Trophoblast cell (in vitro differentiated cells and primary cell): ENCODE measurements around the gene BTN3A1.

ENCODE experiments used
- DNase-seq, 2 donors: peaks; one replicate each; pipeline ENCODE4 v3.0.0-alpha.2; 2016
- H2AFZ ChIP-seq: 2 replicates; pipeline ENCODE4 v1.6.1; 2013; ENCODE audit warnings: low read length, moderate library complexity, mild to moderate bottlenecking; ENCODE audit not compliant: insufficient read depth, poor library complexity
- H2AK5ac ChIP-seq: 2 replicates; pipeline ENCODE4 v1.6.1; 2013; ENCODE audit warnings: mild to moderate bottlenecking, low read length
- H2BK120ac ChIP-seq: 2 replicates; pipeline ENCODE4 v1.6.1; 2013; ENCODE audit warnings: low read length, mild to moderate bottlenecking, moderate library complexity; ENCODE audit not compliant: insufficient read depth, poor library complexity
- H2BK12ac ChIP-seq: 2 replicates; pipeline ENCODE4 v1.6.1; 2013; ENCODE audit warnings: mild to moderate bottlenecking, low read length, moderate library complexity
- H2BK5ac ChIP-seq: 2 replicates; pipeline ENCODE4 v1.6.1; 2013; ENCODE audit warnings: low read length, low read depth, moderate library complexity, mild to moderate bottlenecking; ENCODE audit not compliant: poor library complexity
- H3K14ac ChIP-seq: 2 replicates; pipeline ENCODE4 v1.6.1; 2013; ENCODE audit warnings: mild to moderate bottlenecking, low read length
- H3K18ac ChIP-seq: 2 replicates; pipeline ENCODE4 v1.6.1; 2013; ENCODE audit warnings: mild to moderate bottlenecking, low read length
- H3K23ac ChIP-seq: 2 replicates; pipeline ENCODE4 v1.6.1; 2013; ENCODE audit warnings: low read length
- H3K27ac ChIP-seq: 2 replicates; pipeline ENCODE4 v1.5.1; 2013; ENCODE audit warnings: low read depth, mild to moderate bottlenecking, inconsistent platforms, low read length, moderate library complexity
- H3K27me3 ChIP-seq: 2 replicates; pipeline ENCODE4 v1.6.1; 2013; ENCODE audit warnings: inconsistent platforms, mild to moderate bottlenecking, low read length, moderate library complexity; ENCODE audit not compliant: insufficient read depth
- H3K36me3 ChIP-seq, 2 experiments: 1 replicate in 1 of 2; 2 replicates in 1 of 2; pipeline ENCODE4 v1.6.1; 2013; ENCODE audit warnings: low read length in 2 of 2, mild to moderate bottlenecking in 2 of 2, moderate library complexity in 1 of 2; ENCODE audit not compliant: insufficient read depth in 2 of 2, control insufficient read depth in 1 of 2
- H3K4ac ChIP-seq: 2 replicates; pipeline ENCODE4 v1.6.1; 2013; ENCODE audit warnings: low read depth, mild to moderate bottlenecking, low read length, moderate library complexity
- H3K4me1 ChIP-seq, 2 experiments: 1 replicate in 1 of 2; 2 replicates in 1 of 2; pipeline ENCODE4 v1.6.1; 2013; ENCODE audit warnings: low read length in 2 of 2, mild to moderate bottlenecking in 2 of 2, moderate library complexity in 1 of 2; ENCODE audit not compliant: insufficient read depth in 2 of 2, control insufficient read depth in 1 of 2
- H3K4me2 ChIP-seq: 2 replicates; pipeline ENCODE4 v1.6.1; 2013; ENCODE audit warnings: inconsistent platforms, mild to moderate bottlenecking, low read length, moderate library complexity
- H3K4me3 ChIP-seq: 2 replicates; pipeline ENCODE4 v1.5.1; 2013; ENCODE audit warnings: mild to moderate bottlenecking, low read depth, low read length, inconsistent platforms
- H3K79me1 ChIP-seq: one replicate; pipeline ENCODE4 v1.6.1; 2013; ENCODE audit warnings: low read length
- H3K79me2 ChIP-seq: 2 replicates; pipeline ENCODE4 v1.6.1; 2013; ENCODE audit warnings: low read length, mild to moderate bottlenecking; ENCODE audit not compliant: control insufficient read depth, insufficient read depth, poor library complexity
- H3K9ac ChIP-seq: 2 replicates; pipeline ENCODE4 v1.6.1; 2013; ENCODE audit warnings: mild to moderate bottlenecking, low read length
- H3K9me3 ChIP-seq: 2 replicates; pipeline ENCODE4 v1.6.1; 2013; ENCODE audit warnings: low read depth, mild to moderate bottlenecking, control low read depth, inconsistent platforms, low read length; ENCODE audit not compliant: insufficient read depth
- H4K12ac ChIP-seq: 2 replicates; pipeline ENCODE4 v1.6.1; 2013; ENCODE audit warnings: low read depth, mild to moderate bottlenecking, low read length, moderate library complexity
- H4K8ac ChIP-seq: 2 replicates; pipeline ENCODE4 v1.6.1; 2013; ENCODE audit warnings: low read depth, mild to moderate bottlenecking, low read length, moderate library complexity
- H4K91ac ChIP-seq: one replicate; pipeline ENCODE4 v1.6.1; 2013; ENCODE audit warnings: low read depth, mild to moderate bottlenecking, low read length, moderate library complexity
- WGBS: extraction: QIAGEN DNeasy Blood & Tissue Kit; methylation state at CpG from one replicate; pipeline ENCODE4 v1.1.7; 2013; ENCODE audit warnings: missing lambda C conversion rate; ENCODE audit not compliant: insufficient read length, insufficient coverage; ENCODE audit errors: extremely low coverage; 5-methylcytosine and 5-hydroxymethylcytosine counted together

Gene BTN3A1

GRCh38 chr6:26454631-26455030, 52.6 kb downstream of the BTN3A1 start:
- Histone ChIP-seq H3K4me3 (no peak overlapping the region), H3K4me2 (no peak overlapping the region), H3K27ac (no peak overlapping the region), H3K79me1 (peaks cover 8% of the 10 kb centered on the region), H3K9me3 (no peaks in the 10 kb centered on the region), H4K91ac (no peak overlapping the region), H3K4ac (no peak overlapping the region), H3K9ac (no peak overlapping the region), H2BK5ac (no peak overlapping the region), H3K18ac (no peak overlapping the region), H2AK5ac (no peak overlapping the region), H3K14ac (no peak overlapping the region), H3K36me3 (peaks cover 5 to 6% of the 10 kb centered on the region in 2 experiments), H2BK120ac (no peak overlapping the region), H3K79me2 (peaks cover 4% of the 10 kb centered on the region), H2AFZ (no peak overlapping the region), H3K4me1 (peaks cover 5 to 6% of the 10 kb centered on the region in 2 experiments), H3K23ac (no peak overlapping the region), H4K12ac (no peak overlapping the region), H3K27me3 (no peaks in the 10 kb centered on the region), H4K8ac (no peak overlapping the region), H2BK12ac (no peak overlapping the region)
- WGBS: no CpG with 5 or more reads among the region's 1 CpG
- DNase-seq: no peak

- peaks cover 10% of the 10 kb centered on the region in 2 experiments for H3K36me3 ChIP-seq
- H4K12ac ChIP-seq: no peak overlapping the region
- H3K9ac ChIP-seq: no peak overlapping the region
- no peak overlapping the region for H2BK120ac ChIP-seq
- H3K27ac ChIP-seq: no peak overlapping the region
- H3K4me2 ChIP-seq: no peak overlapping the region
- no peaks in the 10 kb centered on the region for H3K9me3 ChIP-seq
- no peak overlapping the region for H2AFZ ChIP-seq
- H2AK5ac ChIP-seq: no peak overlapping the region
- H3K79me2 ChIP-seq: peaks cover 4% of the 10 kb centered on the region
- WGBS: no CpG with 5 or more reads among the region's 3 CpGs
- H2BK12ac ChIP-seq: no peak overlapping the region
- no peak overlapping the region for H4K8ac ChIP-seq
- no peak for DNase-seq
- H3K4me1 ChIP-seq: peaks cover 5 to 6% of the 10 kb centered on the region in 2 experiments
- no peak overlapping the region for H3K14ac ChIP-seq
- H2BK5ac ChIP-seq: no peak overlapping the region
- H3K18ac ChIP-seq: no peak overlapping the region
- H3K4me3 ChIP-seq: no peak overlapping the region
- H3K4ac ChIP-seq: no peak overlapping the region
- H3K23ac ChIP-seq: no peak overlapping the region
- H3K79me1 ChIP-seq: peaks cover 8% of the 10 kb centered on the region
- H4K91ac ChIP-seq: no peak overlapping the region
- no peaks in the 10 kb centered on the region for H3K27me3 ChIP-seq
These were observed 53.4 kb downstream of the BTN3A1 start for GRCh38 chr6:26455357-26455970.

GRCh38 chr6:26457264-26457805, 55.3 kb downstream of the BTN3A1 start:
- no peaks in the 10 kb centered on the region for H3K27me3 ChIP-seq
- peaks cover 4% of the 10 kb centered on the region for H3K79me2 ChIP-seq
- H4K8ac ChIP-seq: peak overlapping the region; percentile 79
- peak overlapping the region; percentile 36 for H4K91ac ChIP-seq
- WGBS: no CpG with 5 or more reads among the region's 9 CpGs
- H3K4me2 ChIP-seq: peak overlapping the region; percentile 72
- peak overlapping the region; percentile 85 for H2AFZ ChIP-seq
- no peak overlapping the region for H2AK5ac ChIP-seq
- no peak overlapping the region for H2BK12ac ChIP-seq
- H3K9ac ChIP-seq: no peak overlapping the region
- DNase-seq: no peak
- no peak overlapping the region for H3K27ac ChIP-seq
- H3K23ac ChIP-seq: no peak overlapping the region
- peak overlapping the region; percentile 70 for H3K4ac ChIP-seq
- no peak overlapping the region for H4K12ac ChIP-seq
- H3K18ac ChIP-seq: peak overlapping the region; percentile 25
- no peak overlapping the region for H2BK5ac ChIP-seq
- no peaks in the 10 kb centered on the region for H3K9me3 ChIP-seq
- peak overlapping the region; percentile 26 for H2BK120ac ChIP-seq
- H3K4me3 ChIP-seq: no peak overlapping the region
- peak overlapping the region; percentile 33 for H3K14ac ChIP-seq
- peaks cover 15 to 20% of the 10 kb centered on the region in 2 experiments for H3K36me3 ChIP-seq
- peaks cover 5 to 6% of the 10 kb centered on the region in 2 experiments for H3K4me1 ChIP-seq
- peaks cover 8% of the 10 kb centered on the region for H3K79me1 ChIP-seq

GRCh38 chr6:26457806-26458688, 56.0 kb downstream of the BTN3A1 start, which contains the start of gene BTN2A1:
BTN2A1 (plus strand) TSS chr6:26457955; CDS start chr6:26458637, 682 bp downstream.
- H4K91ac ChIP-seq: peak within 1 kb of the TSS; percentile 62
- no peak within 1 kb of the TSS for H2BK12ac ChIP-seq
- peaks cover 5 to 6% of the 10 kb centered on the region in 2 experiments for H3K4me1 ChIP-seq
- H3K4ac ChIP-seq: peak within 1 kb of the TSS; percentile 70
- H4K8ac ChIP-seq: peak within 1 kb of the TSS; percentile 96
- WGBS: no CpG with 5 or more reads among the region's 31 CpGs
- peak within 1 kb of the TSS; percentile 69 for H3K27ac ChIP-seq
- peak within 1 kb of the TSS; percentile 85 for H2AFZ ChIP-seq
- peak within 1 kb of the TSS; percentile 83 for H2BK5ac ChIP-seq
- H3K36me3 ChIP-seq: peaks cover 15 to 26% of the 10 kb centered on the region in 2 experiments
- peak within 1 kb of the TSS; percentile 26 for H2BK120ac ChIP-seq
- no peaks in the 10 kb centered on the region for H3K9me3 ChIP-seq
- peaks cover 8% of the 10 kb centered on the region for H3K79me1 ChIP-seq
- peak within 1 kb of the TSS; percentile 63 for H4K12ac ChIP-seq
- peak within 1 kb of the TSS; percentile 40 for H3K14ac ChIP-seq
- H3K9ac ChIP-seq: peak within 1 kb of the TSS; percentile 97
- H2AK5ac ChIP-seq: peak within 1 kb of the TSS; percentile 48
- peak within 1 kb of the TSS; percentile 38 for H3K18ac ChIP-seq
- H3K27me3 ChIP-seq: no peaks in the 10 kb centered on the region
- H3K4me3 ChIP-seq: peak within 1 kb of the TSS; percentile 99
- H3K23ac ChIP-seq: no peak within 1 kb of the TSS
- peak within 1 kb of the TSS; percentile 72 for H3K4me2 ChIP-seq
- DNase-seq: peak; percentile 85 to 92
- H3K79me2 ChIP-seq: peaks cover 4% of the 10 kb centered on the region
